Body of pancreas (tissue), 4 donors: Measurements from ENCODE around the gene HNRNPF.

Experiments
- POLR2A ChIP-seq, 3 donors: fragments of 450-650 bp; IDR thresholded peaks; one replicate each; pipeline ENCODE4 v1.6.1; 2016; ENCODE audit warnings: antibody characterized with exemption in 3 of 3, mild to moderate bottlenecking in 2 of 3
- TF ChIP-seq, protein P1 (sequence below), 7 experiments: fragments of 450-650 bp in 4 of 7; fragments of 200-600 bp in 3 of 7; sonication (generic) in 3 of 7; IDR thresholded peaks; one replicate each; pipeline ENCODE4 v1.5.1; 2016 to 2019; ENCODE audit warnings: antibody characterized with exemption in 7 of 7

DNA sequence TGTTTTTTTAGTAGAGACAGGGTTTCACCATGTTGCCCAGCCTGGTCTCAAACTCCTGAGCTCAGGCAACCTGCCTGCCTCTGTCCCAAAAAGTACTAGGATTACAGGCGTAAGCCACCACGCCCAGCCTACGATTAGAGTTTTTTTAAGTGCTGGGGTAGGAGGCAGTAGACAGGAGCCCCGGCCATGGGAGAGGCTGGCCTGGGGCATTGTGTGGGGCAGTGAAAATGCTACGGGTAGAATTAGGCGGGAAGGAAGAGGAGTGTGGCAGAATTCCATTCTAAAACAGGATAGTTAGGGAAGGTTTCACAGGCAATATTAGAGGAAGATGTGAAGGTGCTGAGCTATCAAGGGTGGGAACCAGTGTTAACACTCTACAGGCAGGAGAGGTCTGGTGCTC, 68.9 kb downstream of the HNRNPF start:
- TF ChIP-seq, protein P1, sequence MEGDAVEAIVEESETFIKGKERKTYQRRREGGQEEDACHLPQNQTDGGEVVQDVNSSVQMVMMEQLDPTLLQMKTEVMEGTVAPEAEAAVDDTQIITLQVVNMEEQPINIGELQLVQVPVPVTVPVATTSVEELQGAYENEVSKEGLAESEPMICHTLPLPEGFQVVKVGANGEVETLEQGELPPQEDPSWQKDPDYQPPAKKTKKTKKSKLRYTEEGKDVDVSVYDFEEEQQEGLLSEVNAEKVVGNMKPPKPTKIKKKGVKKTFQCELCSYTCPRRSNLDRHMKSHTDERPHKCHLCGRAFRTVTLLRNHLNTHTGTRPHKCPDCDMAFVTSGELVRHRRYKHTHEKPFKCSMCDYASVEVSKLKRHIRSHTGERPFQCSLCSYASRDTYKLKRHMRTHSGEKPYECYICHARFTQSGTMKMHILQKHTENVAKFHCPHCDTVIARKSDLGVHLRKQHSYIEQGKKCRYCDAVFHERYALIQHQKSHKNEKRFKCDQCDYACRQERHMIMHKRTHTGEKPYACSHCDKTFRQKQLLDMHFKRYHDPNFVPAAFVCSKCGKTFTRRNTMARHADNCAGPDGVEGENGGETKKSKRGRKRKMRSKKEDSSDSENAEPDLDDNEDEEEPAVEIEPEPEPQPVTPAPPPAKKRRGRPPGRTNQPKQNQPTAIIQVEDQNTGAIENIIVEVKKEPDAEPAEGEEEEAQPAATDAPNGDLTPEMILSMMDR (IDR thresholded peaks at IDR 0.05): no peak
- no peak for TF ChIP-seq POLR2A (IDR thresholded peaks at IDR 0.05)
